GM21423 (cell line): ENCODE results near the gene ETNK2.

Source experiments
- ATAC-seq: cut with Tn5 transposase; IDR thresholded peaks from one replicate; pipeline ENCODE4 v1.9.1; 2021; ENCODE audit warnings: mild to moderate bottlenecking, moderate library complexity; ENCODE audit not compliant: unreplicated experiment

ETNK2 gene

GRCh38 chr1:204177133-204177532, 25.3 kb upstream of the ETNK2 start:
- no peak for ATAC-seq

- no peak for ATAC-seq
Observed at GRCh38 chr1:204176049-204176448, 24.2 kb upstream of the ETNK2 start.

GRCh38 chr1:204174958-204175357, 23.1 kb upstream of the ETNK2 start:
- ATAC-seq = no peak

- no peak for ATAC-seq
Observed at GRCh38 chr1:204172404-204173029, 20.7 kb upstream of the ETNK2 start.

GRCh38 chr1:204171751-204172178, 19.9 kb upstream of the ETNK2 start:
- ATAC-seq = no peak

- no peak for ATAC-seq
Observed at GRCh38 chr1:204170494-204171155, 18.8 kb upstream of the ETNK2 start.

- ATAC-seq = no peak
Observed at GRCh38 chr1:204169858-204170257, 18.0 kb upstream of the ETNK2 start.

- ATAC-seq = no peak
Observed at GRCh38 chr1:204167730-204168129, 15.9 kb upstream of the ETNK2 start.

GRCh38 chr1:204166219-204166618, 14.4 kb upstream of the ETNK2 start, which contains the start of gene REN:
Gene REN (minus strand): TSS chr1:204166337. CDS start chr1:204166293, 44 bp downstream.
- no peak for ATAC-seq

- no peak for ATAC-seq
Observed at GRCh38 chr1:204162494-204163074, 10.7 kb upstream of the ETNK2 start.

GRCh38 chr1:204161609-204162493, 10.0 kb upstream of the ETNK2 start:
- no peak for ATAC-seq

GRCh38 chr1:204157962-204158361, 6.1 kb upstream of the ETNK2 start:
- ATAC-seq = no peak

- no peak for ATAC-seq
Observed at GRCh38 chr1:204155881-204156280, 4.0 kb upstream of the ETNK2 start.

GRCh38 chr1:204154568-204155255, 2.9 kb upstream of the ETNK2 start:
- ATAC-seq = no peak

- ATAC-seq = no peak
Observed at GRCh38 chr1:204153667-204154066, 1.8 kb upstream of the ETNK2 start.

- ATAC-seq = no peak
Observed at GRCh38 chr1:204152310-204153044, 633 bp upstream of the ETNK2 start.

- ATAC-seq = no peak
Observed at GRCh38 chr1:204150702-204151551, 917 bp downstream of the ETNK2 start.

- ATAC-seq = no peak
Observed at GRCh38 chr1:204149635-204150565, 1.9 kb downstream of the ETNK2 start.
